Gastroesophageal sphincter (tissue), 4 donors: ENCODE data around the gene APCDD1L. TPM values are rescaled to one million over a fixed set of nuclear protein-coding genes. Genes with fewer than 3 reads are reported as not detected.

ENCODE experiments used
- ATAC-seq: fragments of 150-250 bp; one replicate; pipeline ENCODE4 v1.9.1; 2016; ENCODE audit warnings: mild to moderate bottlenecking, moderate library complexity
- H3K27ac ChIP-seq, 4 donors: fragments of 200-600 bp; sonication (generic) in 3 of 4; 1 replicate in 3 of 4; 2 replicates in 1 of 4; pipeline ENCODE4 v1.5.1; 2016 to 2019
- H3K27me3 ChIP-seq: fragments of 200-600 bp; sonication (generic); one replicate; pipeline ENCODE4 v1.5.1; 2019
- H3K36me3 ChIP-seq, 2 donors: fragments of 200-600 bp; sonication (generic); one replicate each; pipeline ENCODE4 v1.5.1; 2019; ENCODE audit warnings: control low read depth in 1 of 2
- H3K4me1 ChIP-seq, 3 donors: fragments of 200-600 bp; sonication (generic); 1 replicate in 2 of 3; 2 replicates in 1 of 3; pipeline ENCODE4 v1.5.1; 2016 to 2019; ENCODE audit warnings: control low read depth in 2 of 3
- H3K4me3 ChIP-seq, 2 donors: fragments of 200-600 bp; sonication (generic); one replicate each; pipeline ENCODE4 v1.5.1; 2019; ENCODE audit warnings: mild to moderate bottlenecking in 1 of 2, moderate library complexity in 1 of 2
- H3K9me3 ChIP-seq, 3 donors: fragments of 200-600 bp; sonication (generic); one replicate each; pipeline ENCODE4 v1.5.1; 2017 to 2019; ENCODE audit warnings: control low read depth in 2 of 3
- EP300 ChIP-seq: sonication (generic); formaldehyde crosslinking; IDR thresholded peaks from one replicate; pipeline ENCODE4 v1.6.1; 2017; ENCODE audit warnings: antibody characterized with exemption, mild to moderate bottlenecking
- POLR2A ChIP-seq, 2 donors: fragments of 450-650 bp; IDR thresholded peaks; one replicate each; pipeline ENCODE4 v1.6.1; 2017; ENCODE audit warnings: antibody characterized with exemption in 2 of 2, mild to moderate bottlenecking in 2 of 2, moderate library complexity in 1 of 2
- POLR2AphosphoS5 ChIP-seq: sonication (generic); formaldehyde crosslinking; IDR thresholded peaks from one replicate; pipeline ENCODE4 v1.6.1; 2017; ENCODE audit warnings: antibody characterized with exemption
- WGBS, 2 donors: methylation state at CpG; one replicate each; pipeline ENCODE4 v1.1.5; 2018; ENCODE audit warnings: low coverage in 1 of 2; 5-methylcytosine and 5-hydroxymethylcytosine counted together
- total RNA-seq, 4 donors: library from RNA; depleted of rRNA; stranded (reverse); fragments of >200 nt; gene quantifications; one replicate each; pipeline ENCODE4 v1.1.0, GENCODE V29; 2016
- TF ChIP-seq, protein P1 (sequence below), 4 experiments: fragments of 200-600 bp in 2 of 4; fragments of 450-650 bp in 2 of 4; sonication (generic) in 1 of 4; IDR thresholded peaks; one replicate each; pipeline ENCODE4 v1.5.1; 2017 to 2019; ENCODE audit warnings: antibody characterized with exemption in 4 of 4, mild to moderate bottlenecking in 2 of 4, moderate library complexity in 2 of 4

APCDD1L gene
- total RNA-seq, 4 donors from 2014 or later = 0.40 to 1.1 (median 0.88) TPM

DNA sequence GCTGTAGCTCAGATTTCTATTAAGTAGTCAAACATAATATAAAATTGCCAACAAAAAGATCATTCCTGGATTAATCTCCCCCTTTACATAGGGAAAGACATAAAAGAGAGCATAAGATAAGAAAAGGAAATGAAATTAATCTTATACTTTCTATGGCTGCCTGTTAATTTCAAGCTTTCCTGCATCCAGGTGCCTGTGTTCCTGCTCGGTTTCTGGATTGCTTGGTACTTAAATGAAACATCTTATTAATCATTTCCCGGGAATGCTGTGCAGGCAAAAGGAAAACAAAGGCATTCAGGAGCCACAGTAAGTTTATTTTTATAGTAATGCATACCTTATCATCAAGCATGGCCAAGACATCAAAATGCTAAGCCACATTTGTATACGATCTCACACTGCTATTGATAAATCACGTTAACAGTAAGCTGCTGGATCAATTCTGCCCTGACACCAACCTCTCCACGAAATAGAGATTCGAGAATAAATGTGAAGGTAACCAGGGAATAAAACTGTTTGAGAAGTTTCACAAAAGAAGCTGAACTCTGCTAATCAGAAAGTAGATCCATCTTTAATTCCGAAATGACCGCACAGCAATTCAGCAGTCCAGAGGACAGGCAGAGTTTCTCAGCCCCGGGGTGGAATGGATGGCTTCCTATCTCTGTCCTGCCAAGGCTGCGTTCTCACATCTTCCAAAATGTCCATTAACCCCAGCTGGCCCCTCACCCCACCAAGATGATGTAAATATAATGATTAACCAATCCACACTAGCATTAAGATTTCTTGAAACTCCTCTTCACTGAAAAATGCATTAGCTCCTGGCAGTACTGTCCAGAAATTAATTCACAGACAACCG, 32.6 kb upstream of the APCDD1L start:
- no peak overlapping the region for H3K4me3 ChIP-seq
- peaks cover 0 to 7% (median 0%) of the 10 kb centered on the region in 3 donors for H3K4me1 ChIP-seq
- H3K27me3 ChIP-seq = no peaks in the 10 kb centered on the region
- no peaks in the 10 kb centered on the region for H3K36me3 ChIP-seq
- no peak for ATAC-seq
- 40 to 69% methylated on average over 9 to 11 of the region's 11 CpGs for WGBS, 2 donors
- no peak overlapping the region for H3K27ac ChIP-seq
- no peak for TF ChIP-seq POLR2A (IDR thresholded peaks at IDR 0.05)
- no peak for TF ChIP-seq EP300
- TF ChIP-seq, protein P1, sequence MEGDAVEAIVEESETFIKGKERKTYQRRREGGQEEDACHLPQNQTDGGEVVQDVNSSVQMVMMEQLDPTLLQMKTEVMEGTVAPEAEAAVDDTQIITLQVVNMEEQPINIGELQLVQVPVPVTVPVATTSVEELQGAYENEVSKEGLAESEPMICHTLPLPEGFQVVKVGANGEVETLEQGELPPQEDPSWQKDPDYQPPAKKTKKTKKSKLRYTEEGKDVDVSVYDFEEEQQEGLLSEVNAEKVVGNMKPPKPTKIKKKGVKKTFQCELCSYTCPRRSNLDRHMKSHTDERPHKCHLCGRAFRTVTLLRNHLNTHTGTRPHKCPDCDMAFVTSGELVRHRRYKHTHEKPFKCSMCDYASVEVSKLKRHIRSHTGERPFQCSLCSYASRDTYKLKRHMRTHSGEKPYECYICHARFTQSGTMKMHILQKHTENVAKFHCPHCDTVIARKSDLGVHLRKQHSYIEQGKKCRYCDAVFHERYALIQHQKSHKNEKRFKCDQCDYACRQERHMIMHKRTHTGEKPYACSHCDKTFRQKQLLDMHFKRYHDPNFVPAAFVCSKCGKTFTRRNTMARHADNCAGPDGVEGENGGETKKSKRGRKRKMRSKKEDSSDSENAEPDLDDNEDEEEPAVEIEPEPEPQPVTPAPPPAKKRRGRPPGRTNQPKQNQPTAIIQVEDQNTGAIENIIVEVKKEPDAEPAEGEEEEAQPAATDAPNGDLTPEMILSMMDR (IDR thresholded peaks at IDR 0.05) = no peak
- no peak for TF ChIP-seq POLR2AphosphoS5
- H3K9me3 ChIP-seq = no peaks in the 10 kb centered on the region

DNA sequence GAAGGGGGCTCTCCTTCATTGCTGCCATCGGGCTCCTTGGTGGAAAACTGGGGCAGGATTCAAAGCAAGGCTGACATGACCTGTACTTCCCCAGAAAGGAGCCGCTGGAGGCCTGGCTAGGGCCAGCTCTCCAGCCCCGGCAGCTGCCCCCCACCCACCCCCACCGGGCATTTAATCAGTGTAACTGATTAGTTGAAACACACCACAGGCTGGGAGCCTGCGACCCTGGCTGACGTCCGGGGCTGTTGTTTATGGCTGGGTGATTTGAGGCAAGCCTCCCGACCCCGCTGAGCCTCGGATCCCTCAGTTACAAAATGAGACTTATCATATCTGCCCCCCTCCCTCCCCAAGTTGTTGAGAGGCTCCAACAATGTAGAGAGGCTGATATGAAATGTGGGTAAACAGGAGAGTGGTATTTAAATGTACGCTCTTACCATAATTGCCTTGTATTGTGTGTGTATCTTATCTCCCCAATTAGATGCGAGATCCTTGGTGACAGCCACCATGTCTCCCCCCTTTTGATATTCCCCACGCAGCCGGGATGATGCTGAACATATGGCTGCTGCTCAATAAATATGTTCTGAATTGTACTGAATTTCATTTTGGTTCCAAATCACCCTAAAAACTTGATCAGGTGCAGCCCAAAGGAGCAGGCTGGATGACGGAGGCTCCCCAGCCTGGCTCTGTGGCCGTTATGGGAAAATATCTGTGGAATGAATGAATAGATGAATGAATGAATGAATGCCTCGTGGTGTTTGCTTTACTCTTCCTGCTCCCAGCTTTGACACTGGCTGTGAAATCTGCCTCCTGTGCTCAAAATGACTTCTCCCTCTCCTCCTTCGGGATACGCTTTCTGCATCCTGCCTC, 31.8 kb upstream of the APCDD1L start:
- H3K36me3 ChIP-seq = no peaks in the 10 kb centered on the region
- TF ChIP-seq POLR2AphosphoS5 = no peak
- no peak for TF ChIP-seq EP300
- no peak for TF ChIP-seq POLR2A (IDR thresholded peaks at IDR 0.05)
- H3K4me1 ChIP-seq = peaks cover 0 to 7% (median 0%) of the 10 kb centered on the region in 3 donors
- WGBS, 2 donors = 43 to 66% methylated on average over 8 to 9 of the region's 19 CpGs
- no peaks in the 10 kb centered on the region for H3K27me3 ChIP-seq
- H3K27ac ChIP-seq = no peak overlapping the region
- H3K4me3 ChIP-seq = no peak overlapping the region
- ATAC-seq = no peak
- H3K9me3 ChIP-seq = no peaks in the 10 kb centered on the region

DNA sequence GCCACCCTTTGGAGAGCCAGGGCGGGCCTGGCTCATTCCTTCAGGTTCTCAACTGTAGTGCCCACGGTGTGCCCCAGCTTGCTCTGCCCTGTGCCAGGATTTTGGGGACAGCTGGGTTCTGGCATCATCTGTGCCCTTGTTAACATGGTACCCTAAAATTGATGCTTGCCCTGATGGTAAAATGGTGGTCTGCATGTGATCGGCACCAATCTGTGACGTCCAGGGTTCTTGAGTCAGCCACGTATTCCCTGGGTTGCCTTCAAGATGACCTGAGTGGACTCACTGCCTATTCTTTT, 31.2 kb upstream of the APCDD1L start:
- peaks cover 0 to 7% (median 0%) of the 10 kb centered on the region in 3 donors for H3K4me1 ChIP-seq
- H3K27me3 ChIP-seq = no peaks in the 10 kb centered on the region
- H3K4me3 ChIP-seq = no peak overlapping the region
- H3K27ac ChIP-seq = no peak overlapping the region
- H3K9me3 ChIP-seq = no peaks in the 10 kb centered on the region
- H3K36me3 ChIP-seq = no peaks in the 10 kb centered on the region
- no peak for ATAC-seq
- WGBS, 2 donors = 90% methylated on average over 2 of the region's 5 CpGs; no CpG with 5 or more reads in 1 of the 2 donors
- TF ChIP-seq EP300 (no peak), POLR2A (IDR thresholded peaks at IDR 0.05) (no peak), POLR2AphosphoS5 (no peak)
- TF ChIP-seq, protein P1 (IDR thresholded peaks at IDR 0.05) = no peak

DNA sequence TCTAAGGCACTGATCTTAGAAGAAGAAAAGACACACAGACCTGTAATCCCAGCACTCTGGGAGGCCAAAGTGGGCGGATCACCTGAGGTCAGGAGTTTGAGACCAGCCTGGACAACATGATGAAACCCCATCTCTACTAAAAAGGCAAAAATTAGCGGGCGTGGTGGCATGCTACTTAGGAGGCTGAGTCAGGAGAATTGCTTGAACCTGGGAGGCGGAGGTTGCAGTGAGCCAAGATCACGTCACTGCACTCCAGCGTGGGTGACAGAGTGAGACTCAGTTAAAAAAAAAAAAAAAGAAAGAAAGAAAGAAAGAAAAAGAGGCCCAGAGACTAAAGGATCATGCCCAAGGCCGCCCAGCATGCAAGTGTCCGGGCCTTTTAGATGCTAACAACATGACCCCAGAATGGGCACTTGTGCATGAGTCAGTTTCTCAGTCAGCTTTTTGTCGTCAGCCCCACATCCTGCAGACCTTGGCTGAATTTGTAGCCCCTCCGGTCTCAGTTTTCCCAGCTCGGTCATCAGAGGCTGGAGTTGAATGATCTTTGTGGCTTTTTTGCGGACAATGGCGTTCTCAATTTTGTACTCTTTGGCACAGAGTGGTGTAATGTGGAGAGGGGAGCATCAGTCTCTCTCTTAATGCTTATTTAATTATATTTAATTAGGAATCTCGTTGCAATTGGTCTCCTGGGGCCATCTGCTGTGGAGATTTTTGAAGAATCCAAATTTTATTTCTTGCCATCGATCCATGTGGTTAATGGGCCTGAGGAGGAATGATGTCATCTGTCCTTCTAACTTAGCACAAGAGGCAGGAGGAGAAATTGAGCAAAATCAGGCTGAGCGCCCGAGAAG, 30.6 kb upstream of the APCDD1L start:
- Histone ChIP-seq H3K9me3 (no peaks in the 10 kb centered on the region), H3K4me1 (peaks cover 0 to 7% (median 0%) of the 10 kb centered on the region in 3 donors), H3K36me3 (no peaks in the 10 kb centered on the region), H3K27me3 (no peaks in the 10 kb centered on the region), H3K27ac (no peak overlapping the region), H3K4me3 (no peak overlapping the region)
- WGBS, 2 donors = 80 to 83% methylated on average over 6 to 12 of the region's 17 CpGs
- no peak for ATAC-seq
- TF ChIP-seq EP300 (no peak), POLR2AphosphoS5 (no peak), POLR2A (IDR thresholded peaks at IDR 0.05) (no peak)
- TF ChIP-seq, protein P1 (IDR thresholded peaks at IDR 0.05) = no peak

DNA sequence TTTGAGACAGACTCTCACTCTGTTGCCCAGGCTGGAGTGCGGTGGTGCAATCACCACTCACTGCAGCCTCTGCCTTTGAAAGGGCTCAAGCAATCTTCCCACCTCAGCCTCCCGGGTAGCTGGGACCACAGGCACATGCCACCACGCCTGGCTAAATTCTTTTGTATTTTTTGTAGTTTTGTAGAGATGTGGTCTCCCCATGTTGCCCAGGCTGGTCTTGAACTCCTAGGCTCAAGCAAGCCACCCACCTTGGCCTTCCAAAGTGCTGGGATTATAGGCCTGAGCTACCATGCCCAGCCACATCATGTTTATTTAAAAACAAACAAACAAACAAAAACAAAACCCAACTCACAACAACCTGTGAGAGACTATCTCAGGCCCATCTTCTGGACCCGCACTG, 29.7 kb upstream of the APCDD1L start:
- Histone ChIP-seq H3K27ac (no peak overlapping the region), H3K27me3 (no peaks in the 10 kb centered on the region), H3K36me3 (no peaks in the 10 kb centered on the region), H3K4me1 (peaks cover 0 to 7% (median 0%) of the 10 kb centered on the region in 3 donors), H3K4me3 (no peak overlapping the region), H3K9me3 (no peaks in the 10 kb centered on the region)
- 79 to 96% methylated on average over 2 to 4 of the region's 4 CpGs for WGBS, 2 donors
- TF ChIP-seq POLR2A (IDR thresholded peaks at IDR 0.05) (no peak), POLR2AphosphoS5 (no peak)
- TF ChIP-seq, protein P1 (IDR thresholded peaks at IDR 0.05) = no peak
- no peak for ATAC-seq
